Erythroblast (primary cell): ENCODE data around the gene FAIM2.

Experiments
- GATA1 ChIP-seq: IDR thresholded peaks from 2 replicates; pipeline ENCODE4 v1.6.1; 2011; ENCODE audit warnings: low read depth, mild to moderate bottlenecking, control low read depth, low read length, moderate library complexity
- POLR2A ChIP-seq: IDR thresholded peaks from 2 replicates; pipeline ENCODE4 v1.6.1; 2011; ENCODE audit warnings: mild to moderate bottlenecking, low read length

- TF ChIP-seq POLR2A (no peak), GATA1 (no peak)
Observed at GRCh38 chr12:49909826-49910225, 6.1 kb upstream of the FAIM2 start.
